Uterus (tissue), 4 donors: ENCODE results near the gene GSG1L. TPM values are rescaled to one million over a fixed set of nuclear protein-coding genes. Genes with fewer than 3 reads are reported as not detected.

Experiments
- DNase-seq, 2 donors: peaks; one replicate each; pipeline ENCODE4 v3.0.0-alpha.2; 2019 to 2020
- H3K27ac ChIP-seq, 2 donors: fragments of 200-600 bp; sonication (generic); 1 replicate in 1 of 2; 2 replicates in 1 of 2; pipeline ENCODE4 v1.5.1; 2016 to 2018
- H3K27me3 ChIP-seq, 2 donors: fragments of 200-600 bp; sonication (generic); one replicate each; pipeline ENCODE4 v1.5.1; 2018 to 2019; ENCODE audit warnings: control low read depth in 1 of 2
- H3K36me3 ChIP-seq, 2 donors: fragments of 200-600 bp; sonication (generic); one replicate each; pipeline ENCODE4 v1.5.1; 2019; ENCODE audit warnings: control low read depth in 1 of 2
- H3K4me1 ChIP-seq, 2 donors: fragments of 200-600 bp; sonication (generic); one replicate each; pipeline ENCODE4 v1.5.1; 2018 to 2019; ENCODE audit warnings: control low read depth in 1 of 2
- H3K4me3 ChIP-seq, 2 donors: fragments of 200-600 bp; sonication (generic); 1 replicate in 1 of 2; 2 replicates in 1 of 2; pipeline ENCODE4 v1.5.1; 2018 to 2019; ENCODE audit warnings: mild to moderate bottlenecking in 1 of 2
- H3K9me3 ChIP-seq, 2 donors: fragments of 200-600 bp; sonication (generic); one replicate each; pipeline ENCODE4 v1.5.1; 2019; ENCODE audit warnings: control low read depth in 1 of 2
- POLR2A ChIP-seq, 2 donors: fragments of 450-650 bp; IDR thresholded peaks; one replicate each; pipeline ENCODE4 v1.6.1; 2016; ENCODE audit warnings: antibody characterized with exemption in 2 of 2, mild to moderate bottlenecking in 1 of 2, moderate library complexity in 1 of 2
- intact Hi-C: fragments of 100-400 bp; cut with DNase I; formaldehyde crosslinking; loops from one replicate; pipeline ENCODE4 v1.15.1; 2023; ENCODE audit warnings: low total_unique reads
- total RNA-seq, 4 donors: library from RNA; depleted of rRNA in 3 of 4; stranded (reverse); fragments of >200 nt in 3 of 4; gene quantifications; one replicate each; pipeline versions ENCODE4 v1.1.0 to v1.2.4, GENCODE V29; 2014 to 2023
- TF ChIP-seq, protein P1 (sequence below), 4 experiments: fragments of 200-600 bp in 2 of 4; fragments of 450-650 bp in 2 of 4; sonication (generic) in 2 of 4; IDR thresholded peaks; one replicate each; pipeline ENCODE4 v1.5.1; 2016 to 2019; ENCODE audit warnings: antibody characterized with exemption in 4 of 4, mild to moderate bottlenecking in 2 of 4, moderate library complexity in 1 of 4
- donor health status: DM: yes; HTN: yes; CAD: no.

The GSG1L gene
- total RNA-seq, 4 donors from 2014 or later, result 0.24 to 0.35 TPM; not detected in 2

DNA sequence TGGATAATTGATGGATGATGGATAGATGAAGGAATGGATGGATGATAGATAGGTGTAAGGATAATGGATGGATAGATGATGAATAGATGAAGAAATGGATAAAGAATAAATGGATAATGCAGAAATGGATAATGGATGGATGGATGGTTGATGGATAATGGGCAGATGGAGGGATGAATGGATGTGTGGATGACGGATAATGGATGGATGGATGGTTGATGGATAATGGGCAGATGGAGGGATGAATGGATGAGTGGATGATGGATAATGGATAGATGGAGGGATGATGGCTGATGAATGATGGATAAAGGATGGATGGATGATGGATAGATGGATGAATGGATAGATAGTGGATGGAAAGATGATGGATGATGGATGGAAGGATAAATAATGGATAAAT is 274.4 kb downstream of the GSG1L start:
- intact Hi-C loops, result no loop called here
- Histone ChIP-seq H3K4me3 (no peak overlapping the region), H3K27me3 (no peaks in the 10 kb centered on the region), H3K27ac (no peak overlapping the region), H3K9me3 (no peaks in the 10 kb centered on the region), H3K4me1 (no peaks in the 10 kb centered on the region), H3K36me3 (no peaks in the 10 kb centered on the region)
- DNase-seq, result no peak
- no peak for TF ChIP-seq POLR2A (IDR thresholded peaks at IDR 0.05)
- TF ChIP-seq, protein P1, sequence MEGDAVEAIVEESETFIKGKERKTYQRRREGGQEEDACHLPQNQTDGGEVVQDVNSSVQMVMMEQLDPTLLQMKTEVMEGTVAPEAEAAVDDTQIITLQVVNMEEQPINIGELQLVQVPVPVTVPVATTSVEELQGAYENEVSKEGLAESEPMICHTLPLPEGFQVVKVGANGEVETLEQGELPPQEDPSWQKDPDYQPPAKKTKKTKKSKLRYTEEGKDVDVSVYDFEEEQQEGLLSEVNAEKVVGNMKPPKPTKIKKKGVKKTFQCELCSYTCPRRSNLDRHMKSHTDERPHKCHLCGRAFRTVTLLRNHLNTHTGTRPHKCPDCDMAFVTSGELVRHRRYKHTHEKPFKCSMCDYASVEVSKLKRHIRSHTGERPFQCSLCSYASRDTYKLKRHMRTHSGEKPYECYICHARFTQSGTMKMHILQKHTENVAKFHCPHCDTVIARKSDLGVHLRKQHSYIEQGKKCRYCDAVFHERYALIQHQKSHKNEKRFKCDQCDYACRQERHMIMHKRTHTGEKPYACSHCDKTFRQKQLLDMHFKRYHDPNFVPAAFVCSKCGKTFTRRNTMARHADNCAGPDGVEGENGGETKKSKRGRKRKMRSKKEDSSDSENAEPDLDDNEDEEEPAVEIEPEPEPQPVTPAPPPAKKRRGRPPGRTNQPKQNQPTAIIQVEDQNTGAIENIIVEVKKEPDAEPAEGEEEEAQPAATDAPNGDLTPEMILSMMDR (IDR thresholded peaks at IDR 0.05), result no peak

DNA sequence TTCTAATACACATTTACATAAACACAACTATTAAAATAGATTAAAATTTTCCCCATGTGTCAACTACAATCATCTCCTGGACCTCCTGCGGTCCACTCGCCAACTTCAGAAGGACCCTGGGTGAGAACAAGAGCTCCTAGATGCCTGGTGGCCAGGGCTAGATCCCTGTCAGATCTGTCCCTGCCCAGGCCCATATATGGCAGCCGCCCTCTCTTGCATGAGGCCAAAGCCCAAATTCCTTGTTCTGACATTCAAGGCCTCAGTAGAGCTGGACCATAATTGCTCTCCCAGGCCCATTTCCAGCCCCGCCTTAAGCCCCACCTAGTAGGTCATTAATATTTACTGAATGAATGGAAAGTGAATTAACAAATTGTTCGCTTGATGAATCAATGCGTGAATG is 275.8 kb downstream of the GSG1L start:
- Histone ChIP-seq H3K4me1 (no peaks in the 10 kb centered on the region), H3K36me3 (no peaks in the 10 kb centered on the region), H3K9me3 (no peaks in the 10 kb centered on the region), H3K27me3 (no peaks in the 10 kb centered on the region), H3K27ac (no peak overlapping the region), H3K4me3 (no peak overlapping the region)
- intact Hi-C loops, result no loop called here
- no peak for TF ChIP-seq POLR2A (IDR thresholded peaks at IDR 0.05)
- TF ChIP-seq, protein P1 (IDR thresholded peaks at IDR 0.05), result no peak
- no peak for DNase-seq

DNA sequence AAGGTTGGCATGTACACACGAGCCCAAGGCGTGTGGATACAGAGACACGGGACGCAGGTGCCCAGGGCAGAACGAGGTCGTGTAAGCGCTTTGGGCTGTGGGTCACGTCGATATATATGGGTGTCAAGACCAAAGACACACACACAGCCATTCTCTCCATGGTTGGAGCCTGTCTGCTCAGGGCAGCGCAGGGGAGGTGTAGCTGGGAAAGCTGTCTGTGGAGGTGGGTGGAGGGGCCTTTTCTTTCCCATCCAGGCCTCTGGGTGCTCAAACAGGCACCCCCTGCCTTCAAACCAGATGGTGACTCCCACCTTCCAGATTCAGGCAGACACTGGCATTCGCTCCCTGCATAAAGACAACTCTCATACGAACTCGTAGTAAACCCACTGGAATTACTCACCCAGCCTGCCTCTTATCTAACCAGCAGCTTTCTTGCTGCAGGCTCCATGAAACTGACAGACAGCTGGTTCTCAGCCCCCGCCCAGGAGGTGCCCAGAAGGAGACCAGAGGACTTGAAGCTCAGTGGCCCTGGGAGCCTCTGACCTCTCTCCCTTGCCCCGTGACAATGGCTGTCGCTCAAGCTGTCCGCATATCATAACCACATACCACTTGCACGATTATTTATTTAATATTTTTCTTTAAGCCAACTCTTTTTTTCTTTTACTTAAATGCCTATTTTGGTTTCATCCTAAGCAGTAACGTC is 276.4 kb downstream of the GSG1L start:
- H3K27ac ChIP-seq, result no peak overlapping the region
- H3K4me1 ChIP-seq, result no peaks in the 10 kb centered on the region
- DNase-seq, result no peak
- no peaks in the 10 kb centered on the region for H3K36me3 ChIP-seq
- TF ChIP-seq POLR2A (IDR thresholded peaks at IDR 0.05), result no peak
- TF ChIP-seq, protein P1 (IDR thresholded peaks at IDR 0.05), result no peak
- no peaks in the 10 kb centered on the region for H3K9me3 ChIP-seq
- intact Hi-C loops, result no loop called here
- H3K27me3 ChIP-seq, result no peaks in the 10 kb centered on the region
- H3K4me3 ChIP-seq, result no peak overlapping the region

DNA sequence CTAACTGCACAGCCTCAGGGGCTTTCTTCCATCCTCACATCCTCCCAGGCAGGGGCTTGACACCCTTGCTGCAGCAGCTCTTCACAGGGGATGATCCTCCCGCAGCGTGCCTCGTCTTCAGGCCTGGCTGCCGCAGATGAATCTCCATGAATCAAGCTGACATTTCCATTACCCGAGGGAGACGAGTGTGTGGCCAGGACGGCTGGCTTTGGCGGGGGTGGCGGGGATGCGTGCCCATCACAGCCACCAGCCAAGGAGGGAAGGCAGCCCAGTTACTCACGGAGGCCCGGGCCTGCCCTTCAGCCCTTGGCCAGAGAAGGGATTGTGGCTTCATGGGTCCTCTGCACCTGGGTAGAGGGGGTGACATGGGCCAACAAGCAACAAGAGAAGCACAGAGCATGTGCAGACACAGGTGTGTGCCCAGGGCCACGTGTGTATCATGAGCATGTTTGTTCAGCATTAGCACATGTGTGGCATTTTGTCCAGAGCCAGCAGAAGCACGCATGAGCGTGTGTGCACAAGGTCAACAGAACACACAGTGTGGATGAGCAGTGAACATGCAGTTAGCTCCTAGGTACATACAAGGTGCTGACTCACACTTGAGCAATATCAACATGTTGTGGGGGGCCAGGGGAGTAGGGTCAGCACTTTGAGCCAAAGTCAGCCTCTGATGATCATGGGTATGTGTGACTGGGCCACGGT is 277.1 kb downstream of the GSG1L start:
- Histone ChIP-seq H3K27me3 (no peaks in the 10 kb centered on the region), H3K4me3 (no peak overlapping the region), H3K9me3 (no peaks in the 10 kb centered on the region), H3K27ac (no peak overlapping the region), H3K4me1 (no peaks in the 10 kb centered on the region), H3K36me3 (no peaks in the 10 kb centered on the region)
- intact Hi-C loops, result no loop called here
- no peak for TF ChIP-seq POLR2A (IDR thresholded peaks at IDR 0.05)
- TF ChIP-seq, protein P1 (IDR thresholded peaks at IDR 0.05), result no peak
- no peak for DNase-seq

DNA sequence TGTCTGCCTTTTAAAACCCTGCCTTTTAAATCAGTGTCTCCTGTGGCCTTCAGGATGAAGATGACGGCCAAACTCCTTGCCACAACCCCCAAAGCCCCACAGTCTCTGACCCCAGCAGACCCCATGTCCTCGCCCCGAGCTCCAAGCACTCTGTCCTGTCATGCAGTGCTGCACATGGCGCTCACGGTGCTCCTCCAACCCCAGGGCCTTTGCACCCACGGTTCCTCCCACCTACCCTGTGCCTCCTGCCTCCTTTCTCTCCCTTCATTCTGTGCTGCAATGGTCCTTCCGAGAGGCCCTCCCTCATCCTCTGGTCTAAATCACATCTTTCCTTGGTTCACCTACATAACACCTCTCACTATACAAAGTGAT is 278.2 kb downstream of the GSG1L start:
- Histone ChIP-seq H3K27me3 (no peaks in the 10 kb centered on the region), H3K4me3 (no peak overlapping the region), H3K27ac (no peak overlapping the region), H3K9me3 (no peaks in the 10 kb centered on the region), H3K36me3 (no peaks in the 10 kb centered on the region), H3K4me1 (no peaks in the 10 kb centered on the region)
- TF ChIP-seq, protein P1 (IDR thresholded peaks at IDR 0.05), result no peak
- no peak for TF ChIP-seq POLR2A (IDR thresholded peaks at IDR 0.05)
- no peak for DNase-seq
- intact Hi-C loops, result no loop called here
